ENCODE results near the gene ZC3H14.
"Not testable (repeated sequence)": the region's sequence is repeated elsewhere in the genome, so short reads cannot be mapped to it uniquely, and the experiment has no call there.

Gene ZC3H14, protein sequence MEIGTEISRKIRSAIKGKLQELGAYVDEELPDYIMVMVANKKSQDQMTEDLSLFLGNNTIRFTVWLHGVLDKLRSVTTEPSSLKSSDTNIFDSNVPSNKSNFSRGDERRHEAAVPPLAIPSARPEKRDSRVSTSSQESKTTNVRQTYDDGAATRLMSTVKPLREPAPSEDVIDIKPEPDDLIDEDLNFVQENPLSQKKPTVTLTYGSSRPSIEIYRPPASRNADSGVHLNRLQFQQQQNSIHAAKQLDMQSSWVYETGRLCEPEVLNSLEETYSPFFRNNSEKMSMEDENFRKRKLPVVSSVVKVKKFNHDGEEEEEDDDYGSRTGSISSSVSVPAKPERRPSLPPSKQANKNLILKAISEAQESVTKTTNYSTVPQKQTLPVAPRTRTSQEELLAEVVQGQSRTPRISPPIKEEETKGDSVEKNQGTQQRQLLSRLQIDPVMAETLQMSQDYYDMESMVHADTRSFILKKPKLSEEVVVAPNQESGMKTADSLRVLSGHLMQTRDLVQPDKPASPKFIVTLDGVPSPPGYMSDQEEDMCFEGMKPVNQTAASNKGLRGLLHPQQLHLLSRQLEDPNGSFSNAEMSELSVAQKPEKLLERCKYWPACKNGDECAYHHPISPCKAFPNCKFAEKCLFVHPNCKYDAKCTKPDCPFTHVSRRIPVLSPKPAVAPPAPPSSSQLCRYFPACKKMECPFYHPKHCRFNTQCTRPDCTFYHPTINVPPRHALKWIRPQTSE

DNA sequence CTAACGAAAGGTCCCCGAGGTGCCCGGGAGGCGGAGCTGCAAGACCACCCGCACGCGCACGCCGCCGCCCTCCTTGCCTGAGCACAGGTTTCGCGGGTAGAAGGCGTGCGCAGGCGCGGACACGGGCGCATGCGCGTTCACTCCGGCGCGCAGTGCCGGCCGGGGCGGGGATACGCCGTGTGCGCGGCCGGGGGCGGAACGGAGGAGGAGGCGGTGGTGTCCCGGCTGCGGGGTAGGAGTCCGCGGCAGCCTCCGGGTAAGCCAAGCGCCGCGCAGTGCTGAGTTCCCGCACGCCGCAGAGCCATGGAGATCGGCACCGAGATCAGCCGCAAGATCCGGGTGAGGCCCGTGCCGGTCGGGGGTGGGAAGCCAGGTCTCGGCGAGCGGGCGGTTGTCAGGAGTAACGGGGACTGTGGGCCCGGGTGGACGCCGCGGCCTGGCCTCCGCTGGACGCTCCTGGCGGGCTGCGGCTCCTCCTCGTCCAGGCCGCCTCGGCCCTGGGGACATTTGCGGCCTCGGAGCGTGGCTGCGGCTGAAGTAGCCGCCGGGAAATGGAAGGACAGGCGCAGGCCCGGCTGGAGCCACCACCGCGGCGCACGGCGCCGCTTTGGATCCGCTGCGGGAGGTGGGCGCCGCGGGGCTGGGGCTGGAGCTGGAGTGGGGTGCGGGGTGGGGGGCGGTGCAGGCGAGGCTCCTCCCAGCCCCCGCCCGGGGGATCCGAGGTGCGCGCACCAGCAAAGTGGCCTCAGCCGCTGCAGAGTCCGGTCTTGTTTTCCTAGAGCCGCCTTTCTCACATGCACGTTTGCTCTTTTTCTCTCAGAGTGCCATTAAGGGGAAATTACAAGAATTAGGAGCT, at the start of gene ZC3H14:
TSS of gene ZC3H14 (plus strand) at position 207 of the 856 bp plus-strand sequence. CDS start at position 304, 97 bp downstream.
- peak; percentile 77 for DNase-seq (ENCODE audit: low spot score)

DNA sequence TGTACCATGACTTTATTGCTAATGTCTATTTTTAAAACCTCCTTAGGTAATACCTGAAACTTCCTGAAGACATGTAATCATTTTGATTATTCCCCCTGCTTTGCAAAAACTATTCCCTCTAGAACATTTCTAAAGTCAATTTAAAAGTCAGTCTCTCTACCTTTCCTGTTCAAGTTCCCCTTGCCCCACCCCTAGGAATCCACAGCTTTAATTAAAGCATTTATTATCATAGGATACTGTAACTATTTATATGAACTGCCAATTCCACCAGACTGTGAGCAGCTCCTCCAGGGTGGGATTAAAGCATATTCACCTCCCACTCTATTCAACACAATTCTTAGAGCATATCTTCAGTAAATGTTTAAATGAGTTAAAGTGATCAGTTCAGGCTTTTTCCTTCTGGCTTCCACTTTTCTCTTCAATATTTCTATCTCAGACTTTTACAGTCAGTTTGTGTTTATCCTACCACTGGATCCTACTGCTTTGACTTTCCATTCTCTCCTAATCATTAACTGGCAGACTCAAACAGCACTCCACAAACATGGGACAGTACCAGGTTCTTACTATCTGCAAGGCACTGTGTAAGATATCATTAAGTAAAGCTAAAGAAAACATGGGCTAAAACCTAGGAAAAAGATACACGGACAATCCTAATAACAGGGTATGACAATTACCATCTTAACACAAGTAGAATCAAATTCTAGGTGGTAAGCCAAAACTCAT, 47.2 kb upstream of the ZC3H14 start:
- no peak for DNase-seq (ENCODE audit: low spot score)

DNA sequence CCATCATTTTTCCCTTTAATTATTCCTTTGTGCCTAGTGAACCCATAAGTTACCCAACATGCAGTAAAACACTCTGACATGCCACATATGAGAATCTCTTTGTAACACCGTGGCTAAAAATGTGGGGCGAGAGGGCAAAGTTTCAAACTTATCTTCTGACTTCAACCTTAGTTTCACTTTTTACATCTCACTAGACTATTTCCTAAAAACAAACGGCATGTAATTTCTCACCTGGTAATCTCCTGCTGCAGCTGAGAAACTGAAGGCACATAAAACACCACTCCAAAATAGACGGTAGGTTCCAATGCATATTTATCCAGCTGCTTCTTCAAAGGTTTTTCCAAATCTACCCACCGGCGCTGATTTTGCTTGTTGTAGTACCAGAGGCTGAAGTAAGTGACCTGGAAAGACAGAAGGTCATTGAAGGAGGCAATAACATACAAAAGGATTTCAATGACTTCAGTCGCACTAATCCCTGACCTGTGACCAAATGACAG, 45.9 kb upstream of the ZC3H14 start:
- DNase-seq (ENCODE audit: low spot score) = no peak

DNA sequence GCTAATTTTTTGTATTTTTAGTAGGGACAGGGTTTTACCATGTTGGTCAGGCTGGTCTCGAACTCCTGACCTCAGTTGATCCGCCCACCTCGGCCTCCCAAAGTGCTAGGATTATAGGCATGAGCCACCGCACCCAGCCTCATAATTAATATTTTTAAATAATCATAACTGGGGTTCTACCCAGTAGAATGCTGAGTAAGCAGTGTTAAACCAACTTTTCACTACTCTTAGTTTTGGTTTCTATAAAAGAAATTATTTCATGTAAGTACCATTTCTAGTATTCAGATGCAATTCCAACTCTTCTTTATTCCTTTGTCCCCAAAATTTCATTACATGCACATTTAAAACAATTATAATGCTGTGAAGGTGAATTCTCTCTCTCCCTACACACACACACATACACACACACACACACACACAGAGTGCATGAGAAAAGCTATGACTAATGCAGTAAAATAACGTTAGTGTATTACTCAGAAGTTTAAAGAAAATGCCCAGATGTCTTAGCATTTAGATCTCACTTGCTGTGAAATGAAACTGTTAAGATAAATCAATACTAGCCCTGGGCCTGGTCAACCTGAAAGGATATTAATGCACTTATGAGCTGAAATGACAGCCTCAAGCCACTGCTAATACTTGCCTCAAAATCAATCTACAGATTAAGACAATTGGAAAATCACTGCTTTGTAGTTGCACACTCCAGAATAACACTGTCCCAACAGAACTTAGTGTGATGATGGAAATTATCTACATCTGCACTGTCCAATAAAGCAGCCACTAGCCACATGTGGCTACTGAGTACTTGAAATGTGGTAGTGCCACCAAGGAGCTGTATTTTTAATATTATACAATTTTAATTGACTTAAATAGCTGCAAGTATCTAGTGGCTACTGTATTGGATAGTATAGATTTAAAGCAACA, 44.0 kb upstream of the ZC3H14 start:
- DNase-seq (ENCODE audit: low spot score) = no peak

DNA sequence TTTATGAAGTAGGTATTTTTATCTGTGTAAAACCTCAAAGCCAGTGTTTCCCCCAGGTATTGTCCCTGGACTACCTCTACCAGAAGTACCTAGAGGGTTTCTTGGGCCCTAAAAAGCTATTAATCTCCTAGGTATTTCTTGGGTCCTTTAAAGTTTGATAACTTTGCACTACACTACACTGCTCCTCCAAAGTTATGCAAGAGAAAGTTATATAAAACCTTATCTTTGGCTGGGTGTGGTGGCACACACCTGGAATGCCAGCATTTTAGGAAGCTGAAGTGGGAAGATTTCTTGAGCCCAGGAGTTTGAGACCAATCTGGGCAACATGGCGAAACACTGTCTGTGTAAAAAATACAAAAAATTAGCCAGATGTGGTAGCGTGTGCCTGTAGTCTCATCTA, 42.9 kb upstream of the ZC3H14 start:
- DNase-seq (ENCODE audit: low spot score) = no peak

DNA sequence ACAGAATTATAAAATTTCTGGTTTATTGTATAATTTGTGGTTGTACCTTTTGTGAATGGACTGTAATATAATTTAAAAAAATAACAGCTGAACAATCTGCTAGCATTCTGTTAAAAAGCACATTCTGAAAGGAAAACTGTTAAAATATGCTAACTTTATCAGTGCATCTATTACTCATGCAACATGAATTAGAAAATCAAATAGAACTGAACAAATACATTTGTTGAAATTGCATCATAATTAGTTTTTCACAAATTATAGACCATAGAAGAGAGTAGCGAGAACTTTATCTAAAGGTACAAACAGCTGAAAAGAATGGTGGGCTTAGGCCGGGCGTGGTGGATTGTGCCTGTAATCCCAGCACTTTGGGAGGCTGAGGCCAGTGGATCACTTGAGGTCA, 41.0 kb upstream of the ZC3H14 start:
- no peak for DNase-seq (ENCODE audit: low spot score)

DNA sequence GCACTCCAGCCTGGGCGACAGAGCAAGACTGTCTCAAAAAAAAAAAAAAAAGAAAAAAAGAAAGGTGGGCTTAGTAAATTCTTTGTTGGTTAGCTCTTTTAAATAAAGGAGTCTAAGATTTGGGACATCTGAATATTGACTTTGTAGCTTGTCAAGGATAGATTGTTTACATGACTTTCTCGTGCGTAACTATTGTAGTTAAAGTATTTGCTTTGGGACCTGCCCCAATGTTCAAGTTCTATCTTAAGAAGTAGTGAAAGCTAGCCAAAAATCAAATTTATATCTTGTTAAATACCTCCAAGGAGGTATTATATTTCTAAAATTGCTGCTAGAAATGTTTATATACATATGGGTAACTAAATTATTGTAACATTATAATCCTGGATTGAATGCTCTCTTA, 40.4 kb upstream of the ZC3H14 start:
- no peak for DNase-seq (ENCODE audit: low spot score)

DNA sequence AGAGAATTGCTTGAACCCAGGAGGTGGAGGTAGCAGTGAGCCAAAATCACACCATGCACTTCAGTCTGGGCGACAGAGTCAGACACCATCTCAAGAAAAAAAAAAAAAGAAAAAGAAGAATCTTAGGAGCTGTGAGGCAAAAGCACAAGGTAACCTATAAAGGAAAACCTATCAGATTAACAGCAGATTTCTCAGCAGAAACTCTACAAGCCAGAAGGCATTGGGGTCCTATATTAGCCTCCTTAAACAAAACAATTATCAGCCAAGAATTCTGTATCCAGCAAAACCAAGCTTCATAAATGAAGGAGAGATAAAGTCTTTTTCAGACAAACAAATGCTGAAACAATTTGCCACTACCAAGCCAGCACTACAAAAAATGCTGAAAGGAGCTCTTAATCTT, 32.9 kb upstream of the ZC3H14 start:
- DNase-seq (ENCODE audit: low spot score) = not testable (repeated sequence)

DNA sequence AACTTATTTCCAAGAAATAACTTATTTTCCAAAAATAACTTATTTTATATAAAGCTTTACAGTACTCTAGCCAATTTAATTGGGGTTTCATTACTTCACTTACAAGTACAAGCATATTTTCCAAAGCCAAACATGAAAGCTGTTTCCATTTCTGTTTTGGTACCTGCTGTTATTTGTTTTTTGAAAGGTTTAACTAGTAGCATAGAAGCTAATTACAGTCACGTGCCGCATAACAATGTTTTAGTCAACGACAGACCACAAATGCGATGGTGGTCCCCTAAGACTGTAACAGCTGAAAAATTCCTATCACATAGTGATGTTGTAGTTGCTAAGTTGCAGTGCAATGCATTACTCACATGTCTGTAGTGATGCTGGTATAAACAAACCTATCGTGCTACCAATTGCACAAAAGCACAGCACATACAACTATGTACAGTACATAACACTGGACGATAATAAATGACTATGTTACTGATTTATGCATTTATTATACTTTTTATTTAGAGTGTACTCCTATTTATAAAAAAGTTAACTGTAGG, 29.7 kb upstream of the ZC3H14 start:
- DNase-seq (ENCODE audit: low spot score) = no peak

DNA sequence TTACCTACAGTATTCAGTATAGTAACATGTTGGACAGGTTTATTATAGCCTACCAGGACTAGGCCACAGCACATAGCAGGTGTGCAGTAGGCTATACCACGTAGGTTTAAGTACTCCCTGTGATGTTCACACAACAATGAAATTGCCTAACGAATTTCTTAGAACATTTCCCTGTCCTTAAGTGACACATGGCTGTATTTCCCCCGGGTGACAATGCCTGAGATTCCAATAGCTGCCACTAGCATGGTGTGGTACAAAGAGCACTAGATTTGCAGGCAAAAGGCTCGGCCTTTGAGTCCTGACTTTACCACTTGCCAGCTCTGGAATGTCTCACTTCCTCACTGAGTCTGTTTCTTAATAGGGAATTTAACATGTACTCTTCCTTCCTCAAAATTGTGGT, 27.7 kb upstream of the ZC3H14 start:
- no peak for DNase-seq (ENCODE audit: low spot score)

DNA sequence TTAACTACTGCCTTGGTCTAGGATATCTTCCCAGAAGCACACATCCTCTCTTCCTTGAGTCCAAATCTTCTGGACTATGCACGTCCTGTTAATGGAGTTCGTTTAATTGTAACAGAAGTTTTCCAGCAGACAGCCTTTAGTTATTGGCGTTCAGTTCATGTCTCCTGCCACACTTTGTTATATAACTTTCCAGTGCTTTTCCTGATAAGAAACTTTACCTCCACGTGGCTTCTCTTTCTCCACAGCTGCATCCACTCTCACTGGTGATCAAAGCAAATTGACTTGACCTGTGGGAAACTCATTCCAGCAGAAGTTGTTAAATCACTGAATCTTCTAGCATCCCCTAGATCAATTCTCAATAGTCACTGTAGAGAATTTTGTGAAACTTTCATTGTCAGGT, 27.0 kb upstream of the ZC3H14 start:
- DNase-seq (ENCODE audit: low spot score) = no peak

DNA sequence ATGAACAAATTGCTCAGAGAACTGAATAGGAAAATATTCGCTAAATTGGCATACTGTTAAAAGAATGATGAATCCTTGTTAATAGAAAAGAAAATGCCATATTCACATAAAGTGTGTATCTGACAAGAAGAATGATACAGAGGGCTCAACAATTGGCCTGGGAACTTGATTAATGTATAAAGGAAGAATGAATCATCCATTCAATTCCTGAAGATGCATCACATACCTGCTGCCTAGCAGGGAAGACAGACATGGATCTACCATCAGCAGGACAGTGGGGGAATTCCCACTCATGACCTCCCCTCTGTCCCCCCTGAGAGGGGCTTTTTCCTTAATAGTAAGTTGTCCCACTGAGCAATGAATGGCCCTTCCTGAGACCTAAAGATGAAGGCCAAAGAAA, 21.5 kb upstream of the ZC3H14 start:
- DNase-seq (ENCODE audit: low spot score) = no peak

DNA sequence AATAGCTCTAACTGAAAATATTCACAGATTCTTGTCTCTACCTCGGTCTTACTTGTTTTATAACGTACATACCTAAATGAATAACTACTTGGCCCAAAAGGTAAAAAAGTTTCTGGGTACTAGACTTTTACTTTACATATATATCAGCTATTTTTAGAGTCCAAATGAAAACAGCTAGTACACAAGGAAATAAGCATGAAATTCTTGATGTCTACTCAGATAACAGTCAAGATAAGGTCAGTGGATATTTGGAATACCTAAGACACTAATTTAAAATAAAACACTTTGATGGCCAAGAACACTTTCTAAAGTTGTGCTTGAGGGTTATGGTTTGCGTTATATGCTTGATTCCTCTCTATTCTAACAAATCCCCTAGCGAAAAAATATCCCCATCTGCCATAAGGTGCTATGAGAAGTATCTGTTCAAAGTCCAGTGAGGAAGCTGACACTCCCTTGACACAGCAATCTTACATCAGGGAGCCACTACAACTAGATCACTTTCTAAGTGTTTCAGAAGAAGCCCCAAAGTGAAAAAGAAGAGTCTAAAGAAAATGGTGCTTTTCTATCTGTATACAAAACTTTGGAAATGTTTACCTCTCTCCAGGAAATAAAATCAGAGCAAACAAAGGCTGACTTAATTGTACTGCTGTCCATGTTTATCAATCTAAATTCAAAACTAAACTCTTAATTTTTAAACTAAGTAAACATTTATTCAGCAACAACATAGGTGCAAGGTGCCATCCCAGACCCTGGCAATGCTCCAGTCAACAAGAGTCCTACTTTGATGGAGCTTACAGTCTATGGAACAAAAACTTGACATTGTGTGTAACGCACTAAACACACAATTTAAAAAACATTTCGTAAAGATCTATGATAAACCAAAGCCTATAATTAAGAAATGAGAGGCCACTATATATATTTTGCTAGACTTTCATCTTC, 19.7 kb upstream of the ZC3H14 start:
- DNase-seq (ENCODE audit: low spot score) = no peak

DNA sequence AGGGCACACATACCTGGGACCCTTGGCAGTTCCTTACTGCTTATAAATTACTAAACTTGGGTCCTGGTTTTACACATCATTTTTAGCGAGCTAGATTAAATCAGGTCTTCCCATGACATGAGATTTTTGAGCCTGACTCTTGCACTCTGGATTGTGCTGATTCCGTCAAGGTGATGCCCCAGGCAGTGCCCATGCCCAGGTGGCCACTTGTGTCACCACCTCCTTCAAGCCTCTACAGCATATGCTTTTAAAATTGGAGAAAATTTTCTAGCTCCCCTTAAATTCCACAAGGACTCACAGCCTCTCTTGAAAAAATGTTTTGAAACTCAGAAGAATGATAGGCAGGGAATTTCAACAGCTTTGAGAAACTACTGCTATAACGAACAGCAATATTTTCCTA, 17.6 kb upstream of the ZC3H14 start:
- no peak for DNase-seq (ENCODE audit: low spot score)

DNA sequence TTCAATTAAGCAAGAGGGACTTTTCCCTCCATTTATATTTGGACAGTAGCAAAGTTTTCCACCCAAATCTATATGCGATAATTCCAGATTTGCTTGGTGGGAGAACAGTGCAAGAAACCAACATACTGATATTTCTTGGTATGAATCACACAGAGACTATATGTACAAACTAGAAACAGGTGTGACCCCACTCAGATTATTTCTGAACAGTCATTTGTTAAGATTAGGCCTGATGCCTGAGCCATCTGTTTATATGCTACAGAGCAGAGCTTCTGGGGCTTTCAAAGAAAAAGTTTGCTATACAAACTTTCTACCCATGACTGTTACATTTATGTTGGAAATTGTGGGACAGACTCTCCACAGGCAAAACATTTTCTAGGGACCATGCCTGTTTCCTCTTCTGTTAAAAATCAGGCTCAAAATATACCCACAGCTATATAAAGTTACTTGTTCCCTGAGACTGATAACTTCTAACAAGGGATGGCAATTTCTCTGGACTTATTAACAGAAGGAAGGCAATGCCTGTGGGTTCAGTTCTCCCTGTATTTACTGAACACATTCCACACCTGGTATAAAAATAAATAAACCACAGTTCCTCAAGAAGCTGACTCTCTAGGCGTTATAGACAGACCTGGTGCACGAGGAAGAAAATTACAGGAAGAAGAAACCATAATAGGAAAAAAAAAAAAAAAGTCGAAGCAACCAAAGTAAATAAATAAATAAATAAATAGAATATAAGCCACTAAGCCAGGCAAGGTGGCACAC, 16.0 kb upstream of the ZC3H14 start:
- DNase-seq (ENCODE audit: low spot score) = no peak

DNA sequence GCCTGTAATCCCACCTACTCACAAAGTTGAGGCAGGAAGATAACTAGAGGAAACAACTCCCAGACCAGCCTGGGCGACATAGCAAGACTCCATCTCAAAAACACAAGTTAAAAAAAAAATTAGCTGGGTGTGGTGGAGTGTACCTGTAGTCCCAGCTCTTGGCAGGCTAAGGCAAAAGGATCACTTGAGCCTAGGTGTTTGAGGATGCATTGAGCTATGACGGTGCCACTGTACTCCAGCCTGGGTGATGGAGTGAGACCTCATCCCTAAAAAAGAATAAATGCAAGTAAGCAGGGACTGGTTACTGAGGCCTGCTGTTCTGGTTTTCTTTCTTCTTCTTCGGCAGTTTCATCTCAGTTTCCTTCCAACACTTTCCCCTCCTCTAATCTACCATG, 15.5 kb upstream of the ZC3H14 start:
- DNase-seq (ENCODE audit: low spot score) = no peak

DNA sequence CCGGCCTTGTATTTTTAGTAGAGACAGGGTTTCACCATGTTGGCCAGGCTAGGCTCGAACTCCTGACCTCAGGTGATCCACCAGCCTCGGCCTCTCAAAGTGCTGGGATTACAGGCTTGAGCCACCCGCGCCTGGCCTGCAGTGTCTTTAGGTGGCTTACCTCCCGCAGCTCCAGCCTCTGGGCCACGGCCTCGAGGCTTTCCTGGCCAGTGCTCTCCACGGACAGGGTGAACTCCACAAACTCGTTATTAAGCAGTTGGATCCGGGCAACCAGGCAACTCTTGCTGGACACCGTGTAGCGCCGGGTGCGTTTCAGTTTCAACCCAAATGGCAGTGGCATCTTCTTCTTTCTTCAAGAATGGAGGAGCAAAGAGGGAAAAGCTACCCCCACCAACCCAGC, 12.8 kb upstream of the ZC3H14 start:
- no peak for DNase-seq (ENCODE audit: low spot score)

DNA sequence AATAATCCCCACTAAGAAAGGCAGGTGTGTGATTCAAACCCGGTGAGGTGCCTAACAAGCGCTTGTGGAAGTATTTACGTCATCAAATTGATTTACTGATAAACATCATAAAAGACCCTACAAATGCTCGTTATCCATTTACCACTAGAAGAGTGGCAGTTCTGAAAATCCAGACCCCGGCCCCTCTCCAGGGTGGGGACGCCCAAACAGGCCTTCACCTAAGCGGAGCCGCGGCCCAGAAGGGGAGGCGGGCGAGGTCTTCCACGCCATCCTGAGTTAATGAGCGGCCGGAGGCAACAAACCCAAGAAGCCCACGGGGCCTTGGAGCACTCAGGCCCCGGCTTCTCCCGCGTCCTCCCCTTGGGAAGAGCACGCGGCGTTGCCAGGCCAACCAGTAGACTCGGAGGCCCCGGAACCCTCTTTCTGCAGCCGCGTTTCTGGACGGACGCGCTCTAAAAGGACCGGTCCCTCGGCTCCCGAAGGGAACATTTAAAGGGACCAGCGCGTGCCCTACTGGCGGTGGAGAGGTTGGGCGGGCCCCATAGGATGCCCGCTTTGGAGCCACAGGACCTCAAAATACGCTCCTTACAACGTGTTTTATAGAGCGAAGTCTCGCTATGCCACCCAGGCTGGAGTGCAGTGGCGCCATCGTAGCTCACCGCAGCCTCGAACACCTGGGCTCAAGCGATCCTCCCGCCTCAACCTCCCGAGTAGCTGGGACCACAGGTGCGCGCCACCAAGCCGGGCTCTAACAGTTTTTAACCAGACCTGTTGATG, 11.6 kb upstream of the ZC3H14 start:
- DNase-seq (ENCODE audit: low spot score) = no peak

All from hematopoietic multipotent progenitor cell treated with erythropoietin and hydrocortisone succinate and interleukin-3 and kit ligand, for 17 days (in vitro differentiated cells).